Heart left ventricle (tissue), 16 donors: Measurements from ENCODE around the gene ANKRD34B. TPM values are rescaled to one million over a fixed set of nuclear protein-coding genes. Genes with fewer than 3 reads are reported as not detected.

Source experiments
- ATAC-seq, 4 donors: fragments of 200-7000 bp; cut with Tn5 transposase; one replicate each; pipeline ENCODE4 v1.9.1; 2020 to 2022; ENCODE audit warnings: moderate library complexity in 4 of 4, mild to moderate bottlenecking in 3 of 4, moderate number of reproducible peaks in 1 of 4
- DNase-seq, 5 donors: peaks; one replicate each; pipeline ENCODE4 v3.0.0-alpha.2; 2020
- H3K27ac ChIP-seq, 12 donors: fragments of 200-600 bp; sonication (generic) in 4 of 12; one replicate each; pipeline versions ENCODE4 v1.5.0 to v1.8.0; 2016 to 2022; ENCODE audit warnings: mild to moderate bottlenecking in 2 of 12
- H3K27me3 ChIP-seq, 9 donors: fragments of 200-600 bp; sonication (generic) in 2 of 9; one replicate each; pipeline versions ENCODE4 v1.5.1 to v1.8.0; 2016 to 2022; ENCODE audit warnings: mild to moderate bottlenecking in 3 of 9
- H3K36me3 ChIP-seq, 9 donors: fragments of 200-600 bp; sonication (generic) in 2 of 9; one replicate each; pipeline versions ENCODE4 v1.5.0 to v1.8.0; 2018 to 2022; ENCODE audit warnings: mild to moderate bottlenecking in 2 of 9
- H3K4me1 ChIP-seq, 12 donors: fragments of 200-600 bp; sonication (generic) in 4 of 12; one replicate each; pipeline versions ENCODE4 v1.5.0 to v1.8.0; 2016 to 2022; ENCODE audit warnings: mild to moderate bottlenecking in 3 of 12
- H3K4me3 ChIP-seq, 12 donors: fragments of 200-600 bp; sonication (generic) in 4 of 12; one replicate each; pipeline versions ENCODE4 v1.5.0 to v1.8.0; 2017 to 2022; ENCODE audit warnings: mild to moderate bottlenecking in 9 of 12, moderate library complexity in 4 of 12
- H3K9me3 ChIP-seq, 12 donors: fragments of 200-600 bp; sonication (generic) in 4 of 12; one replicate each; pipeline versions ENCODE4 v1.5.0 to v1.8.0; 2016 to 2022; ENCODE audit warnings: mild to moderate bottlenecking in 1 of 12
- CTCF ChIP-seq, 12 donors: fragments of 200-600 bp; sonication (generic) in 4 of 12; IDR thresholded peaks; one replicate each; pipeline versions ENCODE4 v1.5.0 to v1.8.0; 2018 to 2022; ENCODE audit warnings: antibody characterized with exemption in 12 of 12, mild to moderate bottlenecking in 5 of 12
- POLR2A ChIP-seq, 2 donors: fragments of 450-650 bp; IDR thresholded peaks; one replicate each; pipeline ENCODE4 v1.6.1; 2017; ENCODE audit warnings: antibody characterized with exemption in 2 of 2, mild to moderate bottlenecking in 2 of 2, moderate library complexity in 2 of 2
- WGBS, 4 donors: extraction: QIAGEN DNeasy Blood & Tissue Kit in 2 of 4; methylation state at CpG; one replicate each; pipeline versions ENCODE4 v1.1.5 to v1.1.7; 2013 to 2018; 5-methylcytosine and 5-hydroxymethylcytosine counted together
- intact Hi-C, 10 donors: fragments of 100-400 bp; cut with DNase I; formaldehyde crosslinking; loops; one replicate each; pipeline versions ENCODE4 v1.11.1 to v1.14.2; 2022
- polyA plus RNA-seq, 2 donors: library from polyadenylated mRNA; stranded (reverse); fragments of 200-250 nt; gene quantifications; one replicate each; pipeline ENCODE4 v1.2.3, GENCODE V29; 2013
- total RNA-seq, 9 donors: library from RNA; depleted of rRNA in 2 of 9; stranded (reverse); fragments of >200 nt in 2 of 9; fragmentation: NEBNext Ultra II Directional in 3 of 9; extraction: Animal tissue kit (Norgen Biotek cat#: 25700) in 3 of 9; gene quantifications; one replicate each; pipeline versions ENCODE4 v1.1.0 to v1.2.4, GENCODE V29; 2016 to 2023
- donor health status: ischemic (EF 13 %, LVEDD 7.1; RV severe dilation, severe dysfunction).
- donor health status: healthy with polysubstance abuse.
- donor health status: DM: no; HTN: yes; CAD: no.
- donor health status: DM: no; HTN: no; CAD: no.
- donor health status: ischemic (EF 25% LVEDD 6.9; RV normal size, moderate dysfunction).
- donor health status: ischemic (EF 25% LVEDD 5.7; RV mildly dilated, moderate dysfunction).
- donor health status: healthy.
- donor health status: DM: yes; HTN: yes; CAD: no.
- donor health status: ischemic (EF 35%, LVEDD 5.7; RV mildly dilated, moderate dysfunction).
- donor health status: nonischemic (EF 11% LVEDD 7.7; RV severe dilation, severe dysfunction).
- donor health status: DM: yes; HTN: yes; CAD: no.
- donor health status: PGD.
- donor health status: ischemic (EF 29% LVEDD 5.4; RV normal size, mild dysfunction).
- donor health status: nonischemic (EF 23%, LVEDD 6.1; RV moderate dilation, normal function).

ANKRD34B gene
- total and polyA plus RNA-seq, 11 donors, result 0.09 TPM; not detected in 10

GRCh38 chr5:80565330-80565729 lies 4.8 kb downstream of the ANKRD34B start:
- intact Hi-C loops, result no loop called here
- no peak overlapping the region for H3K4me3 ChIP-seq
- 62 to 71% (median 68%) methylated on average over 5 of the region's 5 CpGs for WGBS, 4 donors
- no peaks in the 10 kb centered on the region for H3K9me3 ChIP-seq
- ATAC-seq (no peak), DNase-seq (no peak)
- TF ChIP-seq CTCF (IDR thresholded peaks at IDR 0.05) (no peak), POLR2A (IDR thresholded peaks at IDR 0.05) (no peak)
- peaks cover 0 to 15% (median 5%) of the 10 kb centered on the region in 12 donors for H3K4me1 ChIP-seq
- H3K27me3 ChIP-seq, result peaks cover 14 to 63% (median 25%) of the 10 kb centered on the region in 9 donors
- H3K36me3 ChIP-seq, result no peaks in the 10 kb centered on the region
- H3K27ac ChIP-seq, result no peak overlapping the region

GRCh38 chr5:80559244-80559643 lies 10.8 kb downstream of the ANKRD34B start:
- no peak for DNase-seq
- WGBS, 4 donors, result 84 to 95% (median 90%) methylated on average over 4 of the region's 4 CpGs
- intact Hi-C loops, result no loop called here
- Histone ChIP-seq H3K27me3 (peaks cover 0 to 51% (median 9%) of the 10 kb centered on the region in 9 donors), H3K36me3 (no peaks in the 10 kb centered on the region), H3K27ac (no peak overlapping the region), H3K4me1 (no peaks in the 10 kb centered on the region), H3K9me3 (no peaks in the 10 kb centered on the region), H3K4me3 (no peak overlapping the region)
- no peak for TF ChIP-seq CTCF (IDR thresholded peaks at IDR 0.05)
- TF ChIP-seq POLR2A (IDR thresholded peaks at IDR 0.05), result no peak
- no peak for ATAC-seq

GRCh38 chr5:80555099-80555498 lies 15.0 kb downstream of the ANKRD34B start:
- H3K36me3 ChIP-seq, result no peaks in the 10 kb centered on the region
- H3K27me3 ChIP-seq, result peaks cover 0 to 51% (median 9%) of the 10 kb centered on the region in 9 donors
- DNase-seq, result no peak
- 80 to 84% (median 82%) methylated on average over 4 of the region's 4 CpGs for WGBS, 4 donors
- no peak overlapping the region for H3K4me3 ChIP-seq
- ATAC-seq, result no peak
- no peak overlapping the region for H3K27ac ChIP-seq
- no peak for TF ChIP-seq CTCF (IDR thresholded peaks at IDR 0.05)
- no peak for TF ChIP-seq POLR2A (IDR thresholded peaks at IDR 0.05)
- intact Hi-C loops, result no loop called here
- no peaks in the 10 kb centered on the region for H3K4me1 ChIP-seq
- H3K9me3 ChIP-seq, result no peaks in the 10 kb centered on the region

GRCh38 chr5:80554646-80555045 lies 15.4 kb downstream of the ANKRD34B start:
- no peaks in the 10 kb centered on the region for H3K36me3 ChIP-seq
- no peak overlapping the region for H3K27ac ChIP-seq
- H3K27me3 ChIP-seq, result peaks cover 0 to 48% (median 9%) of the 10 kb centered on the region in 9 donors
- H3K4me1 ChIP-seq, result no peaks in the 10 kb centered on the region
- H3K9me3 ChIP-seq, result no peaks in the 10 kb centered on the region
- TF ChIP-seq POLR2A (IDR thresholded peaks at IDR 0.05) (no peak), CTCF (IDR thresholded peaks at IDR 0.05) (no peak)
- ATAC-seq (no peak), DNase-seq (no peak)
- intact Hi-C loops, result no loop called here
- H3K4me3 ChIP-seq, result no peak overlapping the region
- WGBS, 4 donors, result 32 to 39% (median 34%) methylated on average over 4 of the region's 4 CpGs
